HEK293 (cell line): ENCODE measurements around the gene UQCR11.

Source experiments
- BCL11A ChIP-seq: fragments of 450-650 bp; formaldehyde crosslinking; IDR thresholded peaks from 2 replicates; pipeline ENCODE4 v1.5.1; 2016; ENCODE audit warnings: low read depth, missing biosample characterization, missing genetic modification characterization
- CTCF ChIP-seq: fragments of 450-650 bp; formaldehyde crosslinking; IDR thresholded peaks from 2 replicates; pipeline ENCODE4 v1.5.1; 2016; ENCODE audit warnings: missing biosample characterization, missing genetic modification characterization
- HIC1 ChIP-seq: fragments of 450-650 bp; formaldehyde crosslinking; IDR thresholded peaks from 2 replicates; pipeline ENCODE4 v1.5.1; 2016; ENCODE audit warnings: missing biosample characterization, missing genetic modification characterization
- KLF8 ChIP-seq: fragments of 450-650 bp; formaldehyde crosslinking; IDR thresholded peaks from 2 replicates; pipeline ENCODE4 v1.5.1; 2016; ENCODE audit warnings: missing biosample characterization, missing genetic modification characterization
- OSR2 ChIP-seq: fragments of 450-650 bp; formaldehyde crosslinking; IDR thresholded peaks from 2 replicates; pipeline ENCODE4 v1.5.1; 2016; ENCODE audit warnings: missing biosample characterization, missing genetic modification characterization
- PBX3 ChIP-seq: sonication (generic); formaldehyde crosslinking; IDR thresholded peaks from 2 replicates; pipeline ENCODE4 v1.8.1; 2022; ENCODE audit warnings: mild to moderate bottlenecking, moderate library complexity, missing genetic modification reagents
- PRDM4 ChIP-seq: fragments of 450-650 bp; formaldehyde crosslinking; IDR thresholded peaks from 2 replicates; pipeline ENCODE4 v1.5.1; 2017; ENCODE audit warnings: missing biosample characterization, missing genetic modification characterization
- SP2 ChIP-seq: fragments of 450-650 bp; formaldehyde crosslinking; IDR thresholded peaks from 2 replicates; pipeline ENCODE4 v1.5.1; 2016; ENCODE audit warnings: missing biosample characterization, missing genetic modification characterization
- TCF7L2 ChIP-seq: IDR thresholded peaks from 2 replicates; pipeline ENCODE4 v1.6.1; 2011; ENCODE audit warnings: low read depth, mild to moderate bottlenecking, inconsistent platforms, low read length, moderate library complexity, borderline replicate concordance
- ZBTB26 ChIP-seq: fragments of 450-650 bp; formaldehyde crosslinking; optimal IDR thresholded peaks from 2 replicates; pipeline ENCODE3; 2016; ENCODE audit warnings: missing biosample characterization, mild to moderate bottlenecking, missing genetic modification characterization
- ZEB2 ChIP-seq: fragments of 450-650 bp; formaldehyde crosslinking; IDR thresholded peaks from 2 replicates; pipeline ENCODE4 v1.5.1; 2016; ENCODE audit warnings: missing biosample characterization, missing genetic modification characterization
- ZFP3 ChIP-seq: fragments of 450-650 bp; formaldehyde crosslinking; IDR thresholded peaks from 2 replicates; pipeline ENCODE4 v1.5.1; 2016; ENCODE audit warnings: low read depth, missing biosample characterization, missing genetic modification characterization
- ZNF16 ChIP-seq: fragments of 450-650 bp; formaldehyde crosslinking; IDR thresholded peaks from 2 replicates; pipeline ENCODE4 v1.5.1; 2016; ENCODE audit warnings: low read depth, missing biosample characterization, missing genetic modification characterization
- ZNF184 ChIP-seq: fragments of 450-650 bp; IDR thresholded peaks from 2 replicates; pipeline ENCODE4 v1.5.1; 2018; ENCODE audit warnings: missing biosample characterization, mild to moderate bottlenecking, missing genetic modification characterization
- ZNF248 ChIP-seq: fragments of 450-650 bp; formaldehyde crosslinking; IDR thresholded peaks from 2 replicates; pipeline ENCODE4 v1.5.1; 2017; ENCODE audit warnings: missing biosample characterization, missing genetic modification characterization
- ZNF274 ChIP-seq, 2 experiments: fragments of 200-500 bp in 1 of 2; fragments of 450-650 bp in 1 of 2; sonication (Bioruptor generic) in 1 of 2; formaldehyde crosslinking in 1 of 2; IDR thresholded peaks; 2 replicates each; pipeline versions ENCODE4 v1.5.1 to v1.6.1; 2014 to 2016; ENCODE audit warnings: borderline replicate concordance in 1 of 2, inconsistent platforms in 1 of 2, low read length in 1 of 2, missing biosample characterization in 1 of 2, missing genetic modification characterization in 1 of 2
- ZNF341 ChIP-seq: fragments of 450-650 bp; formaldehyde crosslinking; IDR thresholded peaks from 2 replicates; pipeline ENCODE4; 2016; ENCODE audit warnings: low read depth, missing biosample characterization, missing genetic modification characterization
- ZNF366 ChIP-seq: fragments of 450-650 bp; formaldehyde crosslinking; conservative IDR thresholded peaks from 2 replicates; pipeline ENCODE4 v1.5.1; 2016; ENCODE audit warnings: missing biosample characterization, missing genetic modification characterization
- ZNF394 ChIP-seq: fragments of 450-650 bp; formaldehyde crosslinking; IDR thresholded peaks from 2 replicates; pipeline ENCODE4 v1.5.1; 2016; ENCODE audit warnings: missing biosample characterization, missing genetic modification characterization, mild to moderate bottlenecking, moderate library complexity, borderline replicate concordance
- ZNF404 ChIP-seq: fragments of 450-650 bp; formaldehyde crosslinking; IDR thresholded peaks from 2 replicates; pipeline ENCODE4 v1.5.1; 2017; ENCODE audit warnings: missing biosample characterization, missing genetic modification characterization
- ZNF571 ChIP-seq: fragments of 450-650 bp; formaldehyde crosslinking; IDR thresholded peaks from 2 replicates; pipeline ENCODE4 v1.5.0; 2017; ENCODE audit warnings: missing biosample characterization, missing genetic modification characterization
- ZNF624 ChIP-seq: fragments of 450-650 bp; formaldehyde crosslinking; IDR thresholded peaks from 2 replicates; pipeline ENCODE4 v1.5.1; 2017; ENCODE audit warnings: missing biosample characterization, missing genetic modification characterization
- ZNF660 ChIP-seq: fragments of 450-650 bp; IDR thresholded peaks from 2 replicates; pipeline ENCODE4 v1.5.1; 2018; ENCODE audit warnings: missing biosample characterization, mild to moderate bottlenecking, missing genetic modification characterization
- ZNF701 ChIP-seq: fragments of 450-650 bp; formaldehyde crosslinking; IDR thresholded peaks from 2 replicates; pipeline ENCODE4 v1.5.1; 2016; ENCODE audit warnings: missing biosample characterization, missing genetic modification characterization
- ZNF76 ChIP-seq: fragments of 450-650 bp; formaldehyde crosslinking; IDR thresholded peaks from 2 replicates; pipeline ENCODE4; 2016; ENCODE audit warnings: low read depth, missing biosample characterization, missing genetic modification characterization, borderline replicate concordance
- ZNF768 ChIP-seq: fragments of 450-650 bp; formaldehyde crosslinking; IDR thresholded peaks from 2 replicates; pipeline ENCODE4 v1.5.1; 2018; ENCODE audit warnings: missing biosample characterization, mild to moderate bottlenecking, missing genetic modification characterization
- ZSCAN18 ChIP-seq: fragments of 450-650 bp; formaldehyde crosslinking; IDR thresholded peaks from 2 replicates; pipeline ENCODE4 v1.5.1; 2016; ENCODE audit warnings: missing biosample characterization, missing genetic modification characterization
- ZXDB ChIP-seq: fragments of 450-650 bp; formaldehyde crosslinking; IDR thresholded peaks from 2 replicates; pipeline ENCODE4 v1.5.1; 2016; ENCODE audit warnings: missing biosample characterization, missing genetic modification characterization

The UQCR11 gene

GRCh38 chr19:1605236-1606137 lies at the start of gene UQCR11 (continued):
- 0 out of 2 replicates have a peak, but pooled peaks have one; percentile 35 for TF ChIP-seq OSR2 (tag by site-specific recombination)
- TF ChIP-seq ZNF404 (tag by site-specific recombination), result no peak
- no peak for TF ChIP-seq ZNF366 (tag by site-specific recombination)
- peak; percentile 83 for TF ChIP-seq CTCF (tag by site-specific recombination)
- no peak for TF ChIP-seq ZNF624
- 0 out of 2 replicates have a peak, but pooled peaks have one; percentile 65 for TF ChIP-seq PBX3 (CRISPR knock-in tag)
- TF ChIP-seq ZNF341 (tag by site-specific recombination), result 0 out of 2 replicates have a peak, but pooled peaks have one; percentile 39
- no peak for TF ChIP-seq ZFP3 (tag by site-specific recombination)
- TF ChIP-seq KLF8 (tag by site-specific recombination), result no peak; the same call in 1 of the 2 replicates
- TF ChIP-seq ZEB2, result peak; percentile 72
- TF ChIP-seq ZNF76, result peak; percentile 72; the same call in 1 of the 2 replicates
- TF ChIP-seq ZNF16 (tag by site-specific recombination), result no peak
- TF ChIP-seq ZXDB, result peak; percentile 79
- TF ChIP-seq ZNF248 (tag by site-specific recombination), result no peak
- TF ChIP-seq ZNF571 (tag by site-specific recombination), result no peak
- TF ChIP-seq ZNF768 (tag by site-specific recombination), result no peak
- no peak; the same call in 1 of the 2 replicates for TF ChIP-seq PRDM4 (tag by site-specific recombination)
- TF ChIP-seq ZNF394 (tag by site-specific recombination), result peak; percentile 48; the same call in 1 of the 2 replicates
- TF ChIP-seq BCL11A (tag by site-specific recombination), result no peak
- TF ChIP-seq ZBTB26 (tag by site-specific recombination), result peak; percentile 84
- TF ChIP-seq TCF7L2, result no peak
- no peak for TF ChIP-seq ZNF274 (IDR thresholded peaks at IDR 0.05; ENCODE audit: low read length)
- TF ChIP-seq ZNF274 (tag by site-specific recombination; IDR thresholded peaks at IDR 0.05; ENCODE audit: borderline replicate concordance), result no peak
- TF ChIP-seq ZNF701 (tag by site-specific recombination), result no peak
- peak; percentile 70; the same call in 1 of the 2 replicates for TF ChIP-seq ZNF660 (tag by site-specific recombination)
- no peak for TF ChIP-seq HIC1 (tag by site-specific recombination)
- no peak for TF ChIP-seq ZSCAN18
- TF ChIP-seq ZNF184 (tag by site-specific recombination), result no peak
- TF ChIP-seq SP2 (tag by site-specific recombination), result peak; percentile 91
